ENCODE measurements around the gene RIPK1.
"Not testable (repeated sequence)": the region's sequence is repeated elsewhere in the genome, so short reads cannot be mapped to it uniquely, and the experiment has no call there.

RIPK1 gene

DNA sequence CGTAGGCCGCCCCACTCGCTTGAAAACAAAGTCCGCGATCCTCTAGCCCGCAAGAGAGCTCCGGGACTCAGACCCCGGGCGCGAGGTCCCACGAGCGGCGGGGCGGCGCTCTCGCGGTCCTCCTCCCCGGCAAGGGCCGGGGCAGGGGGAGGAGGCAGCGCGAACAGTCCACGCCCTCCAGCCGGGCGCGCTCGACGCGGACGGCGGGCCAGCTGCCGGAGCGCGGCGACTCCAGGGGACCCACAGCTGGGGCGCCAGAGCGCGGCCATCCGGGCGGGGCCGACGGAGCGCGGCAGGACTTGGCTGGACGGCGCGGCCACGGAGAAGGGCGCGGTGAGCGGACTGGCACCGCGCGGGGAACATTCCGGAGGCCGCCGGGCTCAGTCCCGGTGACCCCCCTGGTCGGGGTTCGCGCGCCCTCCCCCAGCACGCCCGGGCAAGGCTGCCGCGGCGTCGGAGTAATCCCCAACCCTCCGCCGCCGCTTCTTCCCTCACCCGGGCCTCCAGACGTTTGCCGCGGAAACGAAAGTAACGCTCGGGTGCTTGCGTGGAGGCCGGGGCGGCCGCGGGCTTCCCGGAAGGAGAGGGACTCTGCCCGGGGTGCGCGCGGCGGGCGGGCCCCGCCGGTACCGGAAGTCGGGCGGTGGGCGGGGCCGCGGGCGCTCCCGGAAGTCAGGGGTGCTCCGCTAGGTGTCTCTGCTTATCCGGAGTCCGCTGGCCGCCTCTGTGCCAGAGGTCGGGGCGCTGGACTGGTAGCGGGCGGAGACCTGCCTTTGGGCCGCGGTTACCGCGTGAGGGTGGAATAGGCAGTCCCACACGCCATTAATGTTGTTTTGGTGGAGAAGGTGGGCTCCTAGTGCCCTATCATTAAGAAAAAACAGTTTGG is at the start of gene RIPK1:
Gene RIPK1, plus strand, starts transcription at position 166 of the 886 bp plus-strand sequence. CDS start 8,330 bp downstream, outside the sequence.
- Mint-ChIP-seq H3K36me3 (ENCODE audit: low read depth) (peaks cover 13% of the 10 kb centered on the region), H3K9me3 (no peaks in the 10 kb centered on the region), H3K4me3 (peak within 1 kb of the TSS; percentile 91), H3K27ac (peak within 1 kb of the TSS; percentile 92), H3K27me3 (peaks cover 1% of the 10 kb centered on the region), H3K4me1 (peaks cover 54% of the 10 kb centered on the region)
- DNase-seq (peak; percentile 97), ATAC-seq (peak; percentile 83)

DNA sequence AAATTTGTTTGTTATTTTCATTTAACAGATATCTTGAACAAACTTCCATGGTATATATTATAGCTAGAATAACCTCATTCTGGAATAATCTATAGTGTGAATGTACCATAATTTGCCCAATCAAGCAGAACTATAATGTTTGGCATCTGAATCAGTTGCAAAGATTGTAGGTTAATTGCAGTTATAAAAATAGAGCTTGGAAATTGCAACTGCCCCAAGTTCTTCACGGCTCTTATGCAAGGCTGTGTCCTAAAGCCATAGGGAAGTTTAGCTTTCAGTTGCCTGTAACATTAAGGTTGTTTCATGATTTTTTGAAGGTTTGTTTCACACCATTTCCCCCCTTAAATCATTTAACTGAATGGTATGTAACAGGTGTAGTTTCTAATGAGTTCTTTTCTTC is 49.2 kb upstream of the RIPK1 start:
- Mint-ChIP-seq H3K36me3 (ENCODE audit: low read depth) (peaks cover 31% of the 10 kb centered on the region), H3K27me3 (no peaks in the 10 kb centered on the region), H3K4me1 (peaks cover 18% of the 10 kb centered on the region), H3K4me3 (no peak overlapping the region), H3K27ac (no peak overlapping the region), H3K9me3 (no peaks in the 10 kb centered on the region)
- ATAC-seq (no peak), DNase-seq (no peak)

DNA sequence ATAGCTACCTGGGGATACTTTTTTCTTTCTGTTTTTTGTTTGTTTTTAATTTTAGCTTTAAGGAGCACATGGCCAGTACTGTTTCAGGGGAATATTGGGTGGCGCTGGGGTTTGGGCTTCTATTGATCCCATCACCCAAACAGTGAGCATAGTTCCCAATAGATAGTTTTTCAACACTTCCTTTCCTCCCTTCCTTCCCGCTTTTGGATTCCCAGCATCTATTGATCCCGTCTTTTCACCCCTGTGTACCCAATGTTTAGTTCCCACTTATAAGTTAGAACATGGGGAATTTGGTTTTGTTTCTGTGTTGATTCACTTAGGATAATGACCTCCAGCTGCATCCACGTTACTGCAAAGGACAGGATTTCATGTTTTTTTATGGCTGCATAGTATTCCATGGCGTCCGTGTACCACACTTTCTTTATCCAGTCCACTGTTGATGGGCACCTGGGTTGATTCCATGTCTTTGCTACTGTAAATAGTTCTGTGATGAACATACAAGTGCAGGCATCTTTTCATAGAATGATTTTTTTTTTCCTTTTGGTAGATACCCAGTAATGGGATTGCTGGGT is 48.5 kb upstream of the RIPK1 start:
- H3K36me3 Mint-ChIP-seq (ENCODE audit: low read depth), result peaks cover 27% of the 10 kb centered on the region
- H3K4me1 Mint-ChIP-seq, result peaks cover 26% of the 10 kb centered on the region
- DNase-seq (no peak), ATAC-seq (no peak)
- no peaks in the 10 kb centered on the region for H3K27me3 Mint-ChIP-seq
- H3K27ac Mint-ChIP-seq, result peak overlapping the region; percentile 5
- H3K9me3 Mint-ChIP-seq, result no peaks in the 10 kb centered on the region
- H3K4me3 Mint-ChIP-seq, result no peak overlapping the region

DNA sequence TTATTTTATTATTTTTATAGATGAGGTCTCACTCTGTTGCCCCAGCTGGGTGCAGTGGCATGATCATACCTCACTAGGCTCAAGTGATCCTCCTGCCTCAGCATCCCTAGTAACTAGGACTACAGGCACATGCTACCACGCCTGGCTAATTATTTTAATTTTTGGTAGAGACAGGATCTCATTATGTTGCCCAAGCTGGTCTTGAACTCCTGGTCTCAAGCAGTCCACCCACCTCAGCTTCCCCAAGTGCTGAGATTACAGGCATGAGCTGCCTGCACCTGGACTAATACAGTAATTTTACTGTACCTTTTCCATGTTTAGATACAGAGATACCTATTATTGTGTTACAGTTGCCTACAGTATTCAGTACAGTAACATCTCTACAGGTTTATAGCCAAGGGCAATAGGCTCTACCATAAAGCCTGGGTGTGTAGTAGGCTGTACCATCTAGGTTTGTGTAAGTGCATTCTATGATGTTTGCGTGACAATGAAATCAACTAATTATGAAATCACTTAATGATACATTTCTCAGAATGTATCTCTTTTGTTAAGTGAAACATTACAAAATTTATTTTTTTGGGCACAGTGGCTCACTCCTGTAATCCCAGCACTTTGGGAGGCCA is 47.2 kb upstream of the RIPK1 start:
- not testable (repeated sequence) for ATAC-seq, H3K4me3 Mint-ChIP-seq, H3K27me3 Mint-ChIP-seq, H3K9me3 Mint-ChIP-seq, H3K27ac Mint-ChIP-seq, DNase-seq
- Mint-ChIP-seq H3K4me1 (peaks cover 39% of the 10 kb centered on the region), H3K36me3 (ENCODE audit: low read depth) (peaks cover 27% of the 10 kb centered on the region)

DNA sequence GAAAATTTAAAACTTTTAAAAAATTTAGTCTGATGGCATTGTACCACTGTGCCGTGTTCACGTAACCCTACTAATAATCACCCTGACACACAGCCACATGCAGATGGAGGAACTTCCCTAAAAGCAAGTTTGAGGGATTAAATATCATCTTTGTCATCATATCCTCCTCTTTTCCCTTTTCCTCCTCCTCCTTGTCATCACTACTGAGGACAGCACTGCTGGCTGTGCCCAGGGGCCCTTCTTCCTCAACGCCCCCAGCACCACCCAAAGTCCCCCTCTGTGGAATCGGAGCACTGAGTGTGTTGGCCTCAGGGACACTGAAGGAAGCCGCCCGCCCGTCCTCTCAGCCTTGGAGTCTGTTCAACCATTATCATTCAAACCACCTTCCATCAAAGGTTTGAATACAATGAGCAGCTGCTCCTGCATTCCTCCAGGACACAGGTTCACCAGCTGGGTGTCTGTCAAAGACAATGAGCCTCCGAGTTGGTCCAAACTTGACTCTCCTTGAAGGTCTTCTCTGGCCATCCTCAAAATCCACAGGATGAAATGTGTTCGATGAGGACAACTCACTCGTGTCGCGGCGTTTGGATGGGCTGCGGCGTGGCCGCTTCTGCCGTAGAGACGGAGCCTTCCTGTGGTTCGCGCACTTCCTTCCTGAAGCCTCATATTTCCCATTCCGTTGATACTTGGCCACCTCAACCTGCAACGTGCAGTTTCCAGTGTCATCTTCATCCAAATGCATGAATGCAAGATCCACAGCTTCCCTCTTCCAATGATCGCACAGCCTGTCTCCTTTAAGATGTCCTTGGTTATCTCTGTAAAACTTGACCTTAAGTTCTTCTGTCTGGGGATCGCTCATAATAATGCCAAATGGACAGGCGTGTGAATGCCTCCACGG is 45.3 kb upstream of the RIPK1 start:
- Mint-ChIP-seq H3K36me3 (ENCODE audit: low read depth) (peaks cover 22% of the 10 kb centered on the region), H3K27ac (peak overlapping the region; percentile 96), H3K9me3 (no peaks in the 10 kb centered on the region), H3K27me3 (no peaks in the 10 kb centered on the region), H3K4me3 (peak overlapping the region; percentile 86), H3K4me1 (peaks cover 54% of the 10 kb centered on the region)
- DNase-seq (peak; percentile 59), ATAC-seq (peak; percentile 21)

DNA sequence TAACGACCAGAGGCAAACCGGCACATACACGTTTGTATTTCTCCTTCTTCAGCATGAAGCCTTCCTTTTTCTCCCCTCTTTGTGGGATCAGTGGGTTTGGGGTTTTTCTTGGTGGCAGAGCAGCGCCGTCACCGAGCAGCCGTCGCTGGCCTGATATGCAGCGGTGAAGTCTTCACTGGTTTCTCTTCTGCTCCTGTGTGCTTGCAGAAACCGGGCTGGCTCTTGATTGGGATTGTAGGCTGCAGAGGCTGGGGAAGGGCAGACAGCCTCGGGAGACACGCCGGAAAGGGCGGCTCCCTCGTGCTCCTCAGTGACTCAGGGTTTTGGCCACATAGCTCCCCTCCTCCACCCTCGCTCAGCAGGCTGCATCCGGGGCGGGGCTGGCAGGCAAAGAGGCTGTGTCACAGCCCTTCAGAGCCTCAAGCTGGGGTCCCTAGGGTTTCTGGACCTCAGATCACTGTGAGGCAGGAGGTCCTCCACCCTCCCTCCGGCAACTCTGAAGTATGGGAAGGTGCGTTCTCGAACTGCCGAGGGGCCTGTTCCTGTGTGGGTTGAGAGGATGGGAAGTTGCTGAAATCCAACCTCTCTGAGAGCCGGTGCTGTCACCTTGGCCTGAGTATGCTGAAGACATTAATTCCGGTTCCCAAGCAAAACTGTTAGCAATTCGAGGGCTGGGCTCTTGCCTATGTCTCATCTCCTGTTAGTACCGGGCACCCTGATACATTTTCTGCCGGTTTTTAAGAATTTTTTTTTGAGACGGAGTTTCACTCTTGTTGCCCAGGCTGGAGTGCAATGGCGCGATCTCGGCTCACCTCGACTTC is 44.4 kb upstream of the RIPK1 start:
- H3K27ac Mint-ChIP-seq, result peak overlapping the region; percentile 96
- peaks cover 58% of the 10 kb centered on the region for H3K4me1 Mint-ChIP-seq
- peaks cover 21% of the 10 kb centered on the region for H3K36me3 Mint-ChIP-seq (ENCODE audit: low read depth)
- H3K9me3 Mint-ChIP-seq, result no peaks in the 10 kb centered on the region
- H3K27me3 Mint-ChIP-seq, result no peaks in the 10 kb centered on the region
- ATAC-seq (peak; percentile 93), DNase-seq (peak; percentile 91)
- H3K4me3 Mint-ChIP-seq, result peak overlapping the region; percentile 86

DNA sequence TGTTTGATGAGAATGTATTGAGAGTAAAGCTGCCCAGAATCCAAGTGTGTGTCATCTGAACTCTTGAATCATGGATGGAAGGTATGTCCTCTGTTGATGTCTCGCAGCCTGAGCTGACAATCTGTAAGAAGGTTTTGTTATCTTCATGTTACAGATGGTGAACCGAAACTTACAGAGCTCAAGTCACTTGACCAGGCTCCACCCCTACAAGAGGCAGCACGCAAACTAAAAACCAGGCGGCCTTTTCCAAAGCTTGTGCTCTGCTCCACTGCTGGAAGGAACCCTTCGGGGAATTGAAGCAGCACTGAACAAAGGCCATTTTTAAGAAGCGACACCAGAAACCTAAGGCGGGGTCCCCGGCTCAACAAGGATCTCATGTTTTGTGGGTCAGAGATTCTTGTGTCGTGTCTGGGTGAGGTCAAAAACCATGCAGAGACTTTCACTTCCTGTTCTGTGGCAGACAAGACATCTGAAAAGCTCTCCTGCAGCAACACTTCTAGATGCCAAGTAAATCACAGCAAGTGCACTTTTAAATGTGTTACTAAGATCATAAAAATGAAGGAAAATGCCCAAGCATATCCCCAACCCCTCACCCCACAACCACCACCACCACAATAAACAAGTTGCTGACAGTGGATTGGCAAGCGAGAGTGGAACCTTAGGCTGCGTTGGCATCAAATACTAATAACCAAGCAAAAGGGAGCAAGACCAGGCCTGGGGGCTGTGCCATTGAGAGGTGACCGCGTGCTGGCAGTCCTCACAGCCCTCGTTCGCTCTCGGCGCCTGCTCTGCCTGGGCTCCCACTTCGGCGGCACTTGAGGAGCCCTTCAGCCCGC is 41.3 kb upstream of the RIPK1 start:
- H3K36me3 Mint-ChIP-seq (ENCODE audit: low read depth), result peaks cover 8% of the 10 kb centered on the region
- no peaks in the 10 kb centered on the region for H3K9me3 Mint-ChIP-seq
- peak overlapping the region; percentile 85 for H3K27ac Mint-ChIP-seq
- no peak for ATAC-seq
- H3K4me3 Mint-ChIP-seq, result peak overlapping the region; percentile 41
- H3K27me3 Mint-ChIP-seq, result peaks cover 13% of the 10 kb centered on the region
- peak; percentile 34 for DNase-seq
- peaks cover 58% of the 10 kb centered on the region for H3K4me1 Mint-ChIP-seq

DNA sequence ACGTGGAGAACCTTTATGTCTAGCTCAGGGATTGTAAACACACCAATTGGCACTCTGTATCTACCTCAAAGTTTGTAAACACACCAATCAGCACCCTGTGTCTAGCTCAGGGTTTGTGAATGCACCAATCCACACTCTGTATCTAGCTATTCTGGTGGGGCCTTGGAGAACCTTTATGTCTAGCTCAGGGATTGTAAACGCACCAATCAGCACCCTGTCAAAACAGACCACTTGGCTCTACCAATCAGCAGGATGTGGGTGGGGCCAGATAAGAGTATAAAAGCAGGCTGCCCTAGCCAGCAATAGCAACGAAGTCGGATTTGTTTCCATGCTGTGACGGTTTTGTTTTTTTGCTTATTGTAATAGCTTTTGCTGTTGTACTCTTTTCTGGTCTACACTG is 40.1 kb upstream of the RIPK1 start:
- H3K36me3 Mint-ChIP-seq (ENCODE audit: low read depth); ATAC-seq; H3K4me3 Mint-ChIP-seq; H3K9me3 Mint-ChIP-seq; DNase-seq: not testable (repeated sequence)
- Mint-ChIP-seq H3K27ac (peak overlapping the region; percentile 42), H3K4me1 (peaks cover 48% of the 10 kb centered on the region), H3K27me3 (peaks cover 13% of the 10 kb centered on the region)

DNA sequence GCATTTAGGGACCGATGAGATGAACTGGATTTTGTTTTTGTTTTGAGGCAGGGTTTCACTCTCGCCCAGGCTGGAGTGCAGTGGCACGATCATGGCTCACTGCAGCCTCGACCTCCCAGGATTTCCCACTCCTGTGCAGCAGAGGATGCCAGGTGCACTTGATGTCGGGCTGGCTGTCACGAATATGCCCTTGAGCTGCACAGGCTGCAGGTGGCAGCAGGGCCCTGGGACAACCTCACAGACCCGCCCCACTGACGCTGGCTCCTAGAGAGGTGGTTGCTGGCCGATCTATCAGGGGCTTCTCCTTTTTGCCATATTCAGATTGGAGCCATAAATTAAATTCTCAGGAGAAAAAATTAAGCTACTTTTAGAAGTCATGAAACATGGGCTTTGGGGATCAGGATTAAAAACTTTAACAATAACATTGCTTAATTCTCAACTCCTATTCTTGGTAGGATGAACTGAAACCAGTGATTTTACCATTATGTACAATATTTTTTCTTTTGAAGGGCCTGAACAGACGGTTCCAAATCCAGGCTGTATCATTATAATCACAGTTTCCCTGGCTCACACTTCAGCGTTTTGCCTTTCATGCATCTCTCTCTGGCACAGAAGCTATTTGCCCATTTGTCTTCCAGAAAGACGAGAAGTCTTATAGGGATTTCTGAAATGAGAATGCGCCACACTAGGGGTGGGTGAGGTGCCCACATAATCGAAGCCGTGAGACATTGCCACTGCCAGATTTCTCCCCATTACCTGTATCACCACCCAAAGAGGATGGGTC is 36.2 kb upstream of the RIPK1 start:
- Mint-ChIP-seq H3K4me1 (peaks cover 9% of the 10 kb centered on the region), H3K27ac (no peak overlapping the region), H3K27me3 (peaks cover 13% of the 10 kb centered on the region), H3K36me3 (ENCODE audit: low read depth) (no peaks in the 10 kb centered on the region), H3K9me3 (no peaks in the 10 kb centered on the region), H3K4me3 (no peak overlapping the region)
- ATAC-seq (no peak), DNase-seq (no peak)

DNA sequence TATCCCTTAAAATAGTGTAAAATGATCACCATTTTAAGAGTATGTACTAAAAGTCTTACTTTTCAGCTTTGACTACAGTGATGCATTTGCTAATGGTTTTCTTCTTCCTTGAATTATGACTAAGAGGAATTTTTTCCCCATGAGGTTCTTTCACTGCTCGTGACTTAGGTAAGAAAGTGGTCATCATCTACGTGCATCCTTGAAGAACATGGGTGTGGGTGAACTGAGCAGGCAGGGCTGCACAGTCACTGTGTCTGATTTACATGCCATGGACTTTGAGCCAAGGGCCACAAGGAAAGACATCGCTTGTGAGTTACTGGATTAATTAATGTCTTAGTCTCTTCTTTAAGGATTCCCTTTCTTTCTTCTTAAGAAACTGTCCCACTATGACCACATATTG is 35.3 kb upstream of the RIPK1 start:
- Mint-ChIP-seq H3K36me3 (ENCODE audit: low read depth) (no peaks in the 10 kb centered on the region), H3K27ac (no peak overlapping the region), H3K4me3 (no peak overlapping the region), H3K9me3 (no peaks in the 10 kb centered on the region), H3K27me3 (peaks cover 13% of the 10 kb centered on the region), H3K4me1 (peaks cover 4% of the 10 kb centered on the region)
- ATAC-seq (no peak), DNase-seq (no peak)

DNA sequence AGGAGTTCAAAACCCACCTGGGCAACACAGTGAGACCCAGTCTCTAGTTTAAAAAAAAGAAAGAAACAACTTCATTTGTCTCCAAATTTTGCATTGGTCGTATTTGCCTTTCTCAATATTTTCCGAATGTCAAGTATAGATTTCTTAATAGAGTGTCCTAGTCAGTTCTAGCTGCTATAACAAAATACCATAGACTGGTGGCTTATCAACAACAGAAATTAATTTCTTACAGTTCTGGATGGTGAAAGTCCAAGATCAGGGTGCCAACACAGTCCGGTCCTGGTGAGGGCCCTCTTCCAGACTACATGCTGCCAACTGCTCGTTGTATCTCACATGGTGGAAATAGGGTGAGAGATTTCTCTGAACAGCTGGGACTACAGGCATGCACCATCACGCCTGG is 34.6 kb upstream of the RIPK1 start:
- no peak for DNase-seq
- Mint-ChIP-seq H3K36me3 (ENCODE audit: low read depth) (no peaks in the 10 kb centered on the region), H3K27ac (no peak overlapping the region), H3K9me3 (no peaks in the 10 kb centered on the region), H3K4me3 (no peak overlapping the region), H3K4me1 (no peaks in the 10 kb centered on the region), H3K27me3 (peaks cover 13% of the 10 kb centered on the region)
- ATAC-seq, result no peak

DNA sequence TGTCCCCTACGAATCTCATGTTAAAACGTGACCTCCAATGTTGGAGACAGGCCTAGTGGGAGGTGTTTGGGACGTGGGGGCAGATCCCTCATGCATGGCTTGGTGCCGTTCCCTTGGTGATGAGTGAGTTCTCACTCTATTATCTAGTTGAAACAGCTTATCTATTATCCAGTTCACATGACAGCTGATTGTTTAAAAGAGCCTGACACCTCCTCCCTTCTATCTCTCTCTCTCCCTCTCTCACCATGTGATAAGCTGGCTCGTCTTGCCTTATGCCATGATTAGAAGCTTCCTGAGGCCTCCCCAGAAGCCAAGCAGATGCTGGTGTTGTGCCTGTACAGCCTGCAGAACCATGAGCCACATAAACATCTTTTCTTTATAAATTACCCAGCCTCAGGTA is 32.9 kb upstream of the RIPK1 start:
- no peaks in the 10 kb centered on the region for H3K9me3 Mint-ChIP-seq
- no peaks in the 10 kb centered on the region for H3K36me3 Mint-ChIP-seq (ENCODE audit: low read depth)
- DNase-seq (no peak), ATAC-seq (no peak)
- H3K4me1 Mint-ChIP-seq, result no peaks in the 10 kb centered on the region
- no peak overlapping the region for H3K27ac Mint-ChIP-seq
- peaks cover 10% of the 10 kb centered on the region for H3K27me3 Mint-ChIP-seq
- no peak overlapping the region for H3K4me3 Mint-ChIP-seq
